Measurements from ENCODE around the gene MAD1L1. TPM values are rescaled to one million over a fixed set of nuclear protein-coding genes. Genes with fewer than 3 reads are reported as not detected.

Gene MAD1L1
- total RNA-seq, 1 donor from 2014 or later = 59.6 TPM

DNA sequence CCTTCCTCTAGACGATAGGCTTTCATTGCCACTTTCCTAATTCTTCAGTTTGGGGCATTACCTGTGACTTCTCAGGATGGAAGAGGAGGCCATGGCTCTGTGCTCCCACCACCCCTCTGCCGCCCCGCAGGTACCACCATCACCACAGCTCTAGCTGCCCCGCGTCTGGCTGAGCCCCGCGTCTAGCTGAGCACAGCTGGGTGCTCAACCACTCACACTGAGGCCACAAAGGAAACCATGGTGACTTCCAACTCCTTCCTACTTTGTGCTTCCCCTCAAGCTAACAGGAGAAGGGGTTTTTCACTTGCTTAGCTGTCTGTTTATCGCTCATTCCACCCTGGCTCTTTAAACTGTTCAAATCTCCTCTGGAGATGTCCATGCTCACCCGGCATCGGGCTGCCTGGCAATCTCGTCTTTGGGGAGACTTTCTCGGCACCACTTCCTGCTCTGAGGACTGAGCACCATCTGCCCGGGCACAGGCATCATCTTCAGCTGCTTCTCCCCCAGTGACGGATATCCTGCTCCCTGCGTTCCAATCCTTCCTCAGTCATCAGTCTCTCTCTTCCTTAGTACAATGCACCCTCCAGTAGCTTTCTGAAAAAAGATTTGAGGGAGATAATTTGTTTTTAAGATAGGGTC lies 59.4 kb downstream of the MAD1L1 start:
- Histone ChIP-seq H3K9me3 (no peaks in the 10 kb centered on the region), H3K4me1 (peaks cover 3 to 26% of the 10 kb centered on the region in 2 donors), H3K27me3 (no peaks in the 10 kb centered on the region), H3K36me3 (no peaks in the 10 kb centered on the region), H3K27ac (no peak overlapping the region), H3K4me3 (no peak overlapping the region)
- intact Hi-C loops (cut with DNase I) = no loop called here
- DNase-seq (ENCODE audit: low spot score in 2 of 2) = no peak
- TF ChIP-seq, protein P1, sequence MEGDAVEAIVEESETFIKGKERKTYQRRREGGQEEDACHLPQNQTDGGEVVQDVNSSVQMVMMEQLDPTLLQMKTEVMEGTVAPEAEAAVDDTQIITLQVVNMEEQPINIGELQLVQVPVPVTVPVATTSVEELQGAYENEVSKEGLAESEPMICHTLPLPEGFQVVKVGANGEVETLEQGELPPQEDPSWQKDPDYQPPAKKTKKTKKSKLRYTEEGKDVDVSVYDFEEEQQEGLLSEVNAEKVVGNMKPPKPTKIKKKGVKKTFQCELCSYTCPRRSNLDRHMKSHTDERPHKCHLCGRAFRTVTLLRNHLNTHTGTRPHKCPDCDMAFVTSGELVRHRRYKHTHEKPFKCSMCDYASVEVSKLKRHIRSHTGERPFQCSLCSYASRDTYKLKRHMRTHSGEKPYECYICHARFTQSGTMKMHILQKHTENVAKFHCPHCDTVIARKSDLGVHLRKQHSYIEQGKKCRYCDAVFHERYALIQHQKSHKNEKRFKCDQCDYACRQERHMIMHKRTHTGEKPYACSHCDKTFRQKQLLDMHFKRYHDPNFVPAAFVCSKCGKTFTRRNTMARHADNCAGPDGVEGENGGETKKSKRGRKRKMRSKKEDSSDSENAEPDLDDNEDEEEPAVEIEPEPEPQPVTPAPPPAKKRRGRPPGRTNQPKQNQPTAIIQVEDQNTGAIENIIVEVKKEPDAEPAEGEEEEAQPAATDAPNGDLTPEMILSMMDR (IDR thresholded peaks at IDR 0.05) = no peak

DNA sequence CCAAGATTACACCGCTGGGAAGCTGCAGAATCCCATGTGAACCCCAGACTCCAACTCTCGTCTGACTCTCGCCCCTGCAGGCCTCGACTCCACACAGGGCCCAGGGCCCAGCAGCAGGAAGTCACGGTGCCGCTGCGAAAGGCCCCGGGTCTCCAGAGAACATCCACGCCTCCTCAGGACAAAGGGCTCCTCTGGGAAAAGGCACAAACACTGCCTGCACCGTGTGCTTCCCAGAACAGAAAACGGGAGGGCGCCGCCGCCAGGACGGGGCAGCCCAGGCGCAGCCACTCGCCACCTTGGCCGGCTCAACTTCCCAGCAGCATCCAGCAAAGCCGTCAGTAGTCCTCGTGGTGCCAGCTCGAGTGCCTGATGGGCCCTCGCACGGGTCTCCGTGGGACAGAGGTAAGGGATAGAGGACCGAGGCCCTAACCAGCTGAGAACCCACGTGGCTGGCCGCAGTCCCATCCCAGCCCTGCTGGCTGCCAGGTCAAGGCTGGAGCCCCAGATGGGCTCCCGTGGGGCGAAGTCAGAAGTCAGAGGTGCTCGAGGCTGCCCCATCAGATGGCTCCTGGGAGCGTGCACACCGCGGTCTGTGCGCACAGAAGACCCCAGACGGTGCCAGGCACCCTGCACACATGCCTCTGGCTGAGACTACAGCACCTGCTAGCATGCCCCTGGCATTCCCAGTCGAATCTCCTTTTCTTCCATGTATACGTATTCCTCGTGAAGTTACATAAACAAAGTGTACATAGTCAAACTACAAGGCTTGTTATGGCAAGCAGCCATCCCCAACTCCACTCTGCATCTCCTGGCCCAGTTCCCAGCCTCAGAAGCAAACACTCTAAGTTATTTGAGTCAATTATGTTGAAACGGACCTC lies 60.2 kb downstream of the MAD1L1 start:
- H3K27ac ChIP-seq = no peak overlapping the region

DNA sequence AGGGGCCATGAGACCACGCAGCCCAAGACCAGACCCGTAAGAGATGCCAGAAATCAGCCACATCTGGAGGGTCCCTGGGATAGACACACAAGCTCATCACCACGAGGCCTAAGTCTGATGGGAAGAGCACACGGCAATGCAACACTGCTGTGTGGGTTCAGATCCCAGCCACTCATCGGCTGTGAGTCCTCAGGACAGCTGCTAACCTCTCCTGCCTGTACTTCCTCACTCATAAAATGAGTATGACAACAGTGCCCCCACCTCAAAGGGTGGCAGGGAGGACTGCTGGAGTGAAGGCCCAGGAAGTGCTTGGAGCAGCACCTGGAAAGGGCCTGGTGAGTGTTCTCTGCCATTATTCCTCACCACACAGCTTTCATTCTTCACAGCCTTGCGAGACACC lies 60.9 kb downstream of the MAD1L1 start:
- Histone ChIP-seq H3K27me3 (no peaks in the 10 kb centered on the region), H3K9me3 (no peaks in the 10 kb centered on the region), H3K4me1 (peaks cover 3 to 26% of the 10 kb centered on the region in 2 donors), H3K27ac (no peak overlapping the region), H3K4me3 (no peak overlapping the region), H3K36me3 (peaks cover 0 to 3% of the 10 kb centered on the region in 2 donors)
- DNase-seq (ENCODE audit: low spot score in 2 of 2) = no peak
- intact Hi-C loops (cut with DNase I) = no loop called here
- TF ChIP-seq, protein P1 (IDR thresholded peaks at IDR 0.05) = no peak

More for the DNA sequence above, 60.2 kb downstream of the MAD1L1 start:
- Histone ChIP-seq H3K4me3 (no peak overlapping the region), H3K27me3 (no peaks in the 10 kb centered on the region), H3K4me1 (peaks cover 3 to 26% of the 10 kb centered on the region in 2 donors), H3K36me3 (peaks cover 0 to 2% of the 10 kb centered on the region in 2 donors), H3K9me3 (no peaks in the 10 kb centered on the region)
- DNase-seq (ENCODE audit: low spot score in 2 of 2) = no peak
- intact Hi-C loops (cut with DNase I) = no loop called here
- TF ChIP-seq, protein P1 (IDR thresholded peaks at IDR 0.05) = no peak

DNA sequence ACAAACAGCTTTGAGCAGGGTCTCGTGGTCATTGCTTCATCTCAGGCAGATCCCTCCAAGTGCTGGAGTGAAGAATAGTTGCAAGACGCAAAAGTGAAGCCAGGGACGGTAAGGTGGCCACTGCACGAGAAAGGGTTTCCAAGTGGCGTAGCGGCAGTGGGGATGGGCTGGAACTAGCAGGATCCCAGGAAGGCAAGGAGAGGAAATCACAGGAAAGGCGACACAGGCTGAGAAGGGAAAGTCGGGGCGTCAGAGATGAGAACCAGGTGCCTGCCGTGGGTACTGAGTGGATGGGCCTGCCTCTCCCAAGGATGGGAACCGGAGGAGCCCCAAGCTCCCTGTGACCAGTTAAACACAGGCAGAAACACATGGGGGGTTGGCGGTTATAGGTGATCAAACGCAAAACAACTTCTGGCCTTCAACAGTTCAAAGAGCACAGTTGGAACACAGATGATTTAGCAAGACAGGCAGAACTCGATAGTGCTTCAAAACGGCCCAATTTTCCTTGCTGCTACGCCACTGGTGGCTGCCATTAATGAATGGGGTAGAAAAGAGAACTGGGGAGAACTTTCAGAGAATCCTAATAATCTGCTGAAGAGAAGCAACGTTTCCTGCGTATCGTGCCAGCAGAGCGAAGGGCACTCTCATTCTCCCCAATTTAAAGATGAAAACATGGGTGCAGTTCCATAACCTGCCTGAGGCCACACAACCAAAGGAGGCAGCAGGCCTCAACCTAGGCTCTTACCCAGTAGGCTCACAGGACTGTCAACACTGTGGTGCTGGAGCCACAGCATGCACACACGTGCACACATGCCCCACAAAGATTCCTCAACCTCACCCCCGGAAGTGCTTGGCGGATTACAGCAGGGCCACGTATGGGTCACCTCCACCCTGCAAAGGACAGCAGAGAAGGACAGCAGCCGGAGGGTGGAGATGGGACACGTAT lies 61.9 kb downstream of the MAD1L1 start:
- Histone ChIP-seq H3K4me3 (no peak overlapping the region), H3K9me3 (no peaks in the 10 kb centered on the region), H3K4me1 (peaks cover 3 to 26% of the 10 kb centered on the region in 2 donors), H3K27ac (no peak overlapping the region), H3K36me3 (peaks cover 0 to 3% of the 10 kb centered on the region in 2 donors), H3K27me3 (no peaks in the 10 kb centered on the region)
- TF ChIP-seq, protein P1 (IDR thresholded peaks at IDR 0.05) = no peak
- DNase-seq (ENCODE audit: low spot score in 2 of 2) = no peak
- intact Hi-C loops (cut with DNase I) = no loop called here

DNA sequence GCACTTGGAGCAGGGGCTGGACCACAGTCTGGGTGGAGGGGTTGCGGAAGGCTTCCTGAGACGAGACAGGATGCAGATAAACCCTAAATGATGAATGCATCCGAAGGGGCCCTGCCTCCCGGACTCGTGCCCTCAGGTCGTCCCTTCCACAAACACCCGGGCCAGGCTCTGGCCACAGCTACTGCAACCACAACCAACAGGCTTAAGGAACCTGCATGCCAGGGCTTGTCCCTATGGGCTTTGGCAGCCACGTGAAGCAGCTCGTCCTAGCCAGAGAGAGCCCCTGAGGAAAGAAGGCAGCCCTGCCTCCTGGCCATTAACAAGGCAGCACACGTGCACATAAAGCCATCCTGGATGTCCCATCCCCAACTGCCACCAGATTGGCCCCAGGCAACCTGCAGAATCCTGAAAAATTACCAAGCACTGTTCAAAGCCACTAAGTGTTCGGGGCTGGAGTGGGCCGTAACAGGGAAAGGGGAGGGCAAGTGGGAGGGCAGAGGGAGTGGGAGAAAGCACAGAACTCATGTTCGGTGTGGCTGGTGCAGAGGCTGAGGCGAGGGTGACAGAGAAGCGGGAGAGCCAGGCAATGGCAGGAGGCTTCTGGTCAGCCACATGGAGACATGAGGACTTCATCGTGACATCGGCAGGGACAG lies 62.7 kb downstream of the MAD1L1 start:
- H3K4me3 ChIP-seq = no peak overlapping the region
- no peak for DNase-seq (ENCODE audit: low spot score in 2 of 2)
- intact Hi-C loops (cut with DNase I) = no loop called here
- no peak overlapping the region for H3K27ac ChIP-seq
- H3K27me3 ChIP-seq = no peaks in the 10 kb centered on the region
- peaks cover 0 to 3% of the 10 kb centered on the region in 2 donors for H3K36me3 ChIP-seq
- H3K4me1 ChIP-seq = peaks cover 3 to 19% of the 10 kb centered on the region in 2 donors
- no peaks in the 10 kb centered on the region for H3K9me3 ChIP-seq
- TF ChIP-seq, protein P1 (IDR thresholded peaks at IDR 0.05) = no peak

Measured in ascending aorta (tissue), 2 donors.